GM12878 (cell line): ENCODE results near the gene ATL1. TPM values are rescaled to one million over a fixed set of nuclear protein-coding genes. Genes with fewer than 3 reads are reported as not detected.

Source experiments
- CHD1 ChIP-seq: IDR thresholded peaks from 2 replicates; pipeline ENCODE4 v1.6.1; 2012; ENCODE audit warnings: low read depth, low read length, improper control_type of control experiment
- DPF2 ChIP-seq: fragments of 450-650 bp; IDR thresholded peaks from 2 replicates; pipeline ENCODE4 v1.6.1; 2017; ENCODE audit warnings: mild to moderate bottlenecking
- ESRRA ChIP-seq: IDR thresholded peaks from 2 replicates; pipeline ENCODE4 v1.6.1; 2012; ENCODE audit warnings: mild to moderate bottlenecking, low read length, improper control_type of control experiment
- EZH2 ChIP-seq: IDR thresholded peaks from 2 replicates; pipeline ENCODE4 v1.6.1; 2012; ENCODE audit warnings: low read depth, mild to moderate bottlenecking, control low read depth, inconsistent platforms, low read length, borderline replicate concordance; ENCODE audit not compliant: control insufficient read depth
- IKZF1 ChIP-seq: fragments of 450-650 bp; conservative IDR thresholded peaks from 2 replicates; pipeline ENCODE4 v1.6.1; 2017; ENCODE audit warnings: antibody characterized with exemption, mild to moderate bottlenecking
- IKZF2 ChIP-seq, 2 experiments: fragments of 450-650 bp; IDR thresholded peaks; 2 replicates each; pipeline ENCODE4 v1.6.1; 2017; ENCODE audit warnings: mild to moderate bottlenecking in 2 of 2, moderate library complexity in 2 of 2
- JUNB ChIP-seq: IDR thresholded peaks from 2 replicates; pipeline ENCODE4 v1.6.1; 2016; ENCODE audit warnings: antibody characterized with exemption, mild to moderate bottlenecking
- MTA2 ChIP-seq: fragments of 450-650 bp; IDR thresholded peaks from 2 replicates; pipeline ENCODE4 v1.6.1; 2016; ENCODE audit warnings: low read depth, mild to moderate bottlenecking, moderate library complexity
- MTA3 ChIP-seq: IDR thresholded peaks from 2 replicates; pipeline ENCODE4 v1.6.1; 2012; ENCODE audit warnings: low read length, inconsistent platforms, borderline replicate concordance
- NFXL1 ChIP-seq: fragments of 450-650 bp; IDR thresholded peaks from 2 replicates; pipeline ENCODE4 v1.6.1; 2017; ENCODE audit warnings: antibody characterized with exemption, mild to moderate bottlenecking, borderline replicate concordance
- NR2F1 ChIP-seq: fragments of 450-650 bp; conservative IDR thresholded peaks from 2 replicates; pipeline ENCODE4 v1.6.1; 2017; ENCODE audit warnings: mild to moderate bottlenecking
- PAX8 ChIP-seq: fragments of 450-650 bp; IDR thresholded peaks from 2 replicates; pipeline ENCODE4 v1.6.1; 2017; ENCODE audit warnings: mild to moderate bottlenecking, moderate library complexity
- RB1 ChIP-seq: fragments of 450-650 bp; formaldehyde crosslinking; IDR thresholded peaks from 2 replicates; pipeline ENCODE4 v1.6.1; 2017; ENCODE audit warnings: mild to moderate bottlenecking, borderline replicate concordance
- RCOR1 ChIP-seq: conservative IDR thresholded peaks from 2 replicates; pipeline ENCODE4 v1.6.1; 2012; ENCODE audit warnings: low read depth, low read length, improper control_type of control experiment
- RUNX3 ChIP-seq: IDR thresholded peaks from 2 replicates; pipeline ENCODE4 v1.6.1; 2012; ENCODE audit warnings: low read length, inconsistent platforms
- SMAD5 ChIP-seq: IDR thresholded peaks from 2 replicates; pipeline ENCODE4 v1.6.1; 2016; ENCODE audit warnings: antibody characterized with exemption, low read depth
- SUZ12 ChIP-seq: fragments of 200-600 bp; sonication (generic); IDR thresholded peaks from one replicate; pipeline ENCODE4 v1.6.1; 2018; ENCODE audit warnings: antibody characterized with exemption, mild to moderate bottlenecking; ENCODE audit not compliant: unreplicated experiment
- WRNIP1 ChIP-seq: IDR thresholded peaks from 2 replicates; pipeline ENCODE4 v1.6.1; 2011; ENCODE audit warnings: low read depth, low read length, improper control_type of control experiment, borderline replicate concordance
- ZNF217 ChIP-seq: fragments of 450-650 bp; IDR thresholded peaks from 2 replicates; pipeline ENCODE4 v1.6.1; 2017; ENCODE audit warnings: antibody characterized with exemption, mild to moderate bottlenecking
- polyA plus RNA-seq, 11 experiments: library from polyadenylated mRNA; depleted of rRNA in 4 of 11; unstranded in 6 of 11; stranded (reverse) in 5 of 11; fragments of >200 nt; fragmentation: Nextera tagmentation in 4 of 11; fragmentation: Illumina TruSeq in 1 of 11; extraction: Ambion mirVana in 4 of 11; extraction: Trizol in 1 of 11; gene quantifications; 1 replicate in 1 of 11; 2 replicates in 10 of 11; pipeline versions ENCODE4 v1.2.1 to v1.2.3, GENCODE V29; 2011 to 2016; ENCODE audit warnings: inconsistent platforms in 2 of 11, missing spikeins in 2 of 11, low read depth in 1 of 11
- total RNA-seq, 4 experiments: library from RNA; depleted of rRNA in 3 of 4; stranded (reverse); fragments of >200 nt in 3 of 4; fragmentation: Illumina TruSeq in 1 of 4; extraction: Trizol in 1 of 4; gene quantifications; 2 replicates each; pipeline versions ENCODE4 v1.2.1 to v1.2.3, GENCODE V29; 2013 to 2021
- TF ChIP-seq, protein P1 (sequence below): fragments of 450-650 bp; IDR thresholded peaks from 2 replicates; pipeline ENCODE4 v1.6.1; 2018; ENCODE audit warnings: borderline replicate concordance, mild to moderate bottlenecking; ENCODE audit not compliant: partially characterized antibody
- TF ChIP-seq, protein P2 (sequence below): fragments of 450-650 bp; IDR thresholded peaks from 2 replicates; pipeline ENCODE4 v1.6.1; 2017; ENCODE audit warnings: mild to moderate bottlenecking, moderate library complexity
- TF ChIP-seq, protein P3 (sequence below): fragments of 450-650 bp; IDR thresholded peaks from 2 replicates; pipeline ENCODE4 v1.6.1; 2017; ENCODE audit warnings: low read depth, mild to moderate bottlenecking, moderate library complexity
- TF ChIP-seq, protein P4 (sequence below): IDR thresholded peaks from 2 replicates; pipeline ENCODE4 v1.6.1; 2012; ENCODE audit warnings: low read depth, low read length, improper control_type of control experiment

ATL1 gene
- total and polyA plus RNA-seq, 10 of the 15 experiments (the other 5 are each of a cell fraction or from before 2014, with no cell fraction given), result 0.11 to 1.2 (median 0.58) TPM; not detected in 1

DNA sequence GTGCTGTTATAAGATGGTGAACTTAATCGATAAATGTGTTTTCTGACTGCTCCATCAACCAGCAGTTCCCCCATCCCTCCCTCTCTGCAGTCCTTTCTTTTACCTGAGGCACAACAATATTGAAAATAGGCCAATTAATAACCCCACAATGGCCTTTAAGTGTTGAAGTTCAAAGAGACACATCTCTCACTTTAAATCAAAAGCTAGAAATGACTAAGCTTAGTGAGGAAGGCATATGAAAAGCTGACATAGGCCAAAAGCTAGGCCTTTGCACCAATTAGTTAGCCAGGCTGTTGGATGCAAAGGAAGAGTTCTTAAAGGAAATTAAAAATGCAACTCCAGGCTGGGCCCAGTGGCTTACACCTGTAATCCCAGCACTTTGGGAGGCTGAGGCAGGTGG is 64.5 kb downstream of the ATL1 start (continued):
- TF ChIP-seq, protein P1, sequence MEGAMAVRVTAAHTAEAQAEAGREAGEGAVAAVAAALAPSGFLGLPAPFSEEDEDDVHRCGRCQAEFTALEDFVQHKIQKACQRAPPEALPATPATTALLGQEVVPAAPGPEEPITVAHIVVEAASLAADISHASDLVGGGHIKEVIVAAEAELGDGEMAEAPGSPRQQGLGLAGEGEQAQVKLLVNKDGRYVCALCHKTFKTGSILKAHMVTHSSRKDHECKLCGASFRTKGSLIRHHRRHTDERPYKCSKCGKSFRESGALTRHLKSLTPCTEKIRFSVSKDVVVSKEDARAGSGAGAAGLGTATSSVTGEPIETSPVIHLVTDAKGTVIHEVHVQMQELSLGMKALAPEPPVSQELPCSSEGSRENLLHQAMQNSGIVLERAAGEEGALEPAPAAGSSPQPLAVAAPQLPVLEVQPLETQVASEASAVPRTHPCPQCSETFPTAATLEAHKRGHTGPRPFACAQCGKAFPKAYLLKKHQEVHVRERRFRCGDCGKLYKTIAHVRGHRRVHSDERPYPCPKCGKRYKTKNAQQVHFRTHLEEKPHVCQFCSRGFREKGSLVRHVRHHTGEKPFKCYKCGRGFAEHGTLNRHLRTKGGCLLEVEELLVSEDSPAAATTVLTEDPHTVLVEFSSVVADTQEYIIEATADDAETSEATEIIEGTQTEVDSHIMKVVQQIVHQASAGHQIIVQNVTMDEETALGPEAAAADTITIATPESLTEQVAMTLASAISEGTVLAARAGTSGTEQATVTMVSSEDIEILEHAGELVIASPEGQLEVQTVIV, result no peak
- no peak for TF ChIP-seq CHD1
- peak; percentile 79 for TF ChIP-seq JUNB
- TF ChIP-seq, protein P2, sequence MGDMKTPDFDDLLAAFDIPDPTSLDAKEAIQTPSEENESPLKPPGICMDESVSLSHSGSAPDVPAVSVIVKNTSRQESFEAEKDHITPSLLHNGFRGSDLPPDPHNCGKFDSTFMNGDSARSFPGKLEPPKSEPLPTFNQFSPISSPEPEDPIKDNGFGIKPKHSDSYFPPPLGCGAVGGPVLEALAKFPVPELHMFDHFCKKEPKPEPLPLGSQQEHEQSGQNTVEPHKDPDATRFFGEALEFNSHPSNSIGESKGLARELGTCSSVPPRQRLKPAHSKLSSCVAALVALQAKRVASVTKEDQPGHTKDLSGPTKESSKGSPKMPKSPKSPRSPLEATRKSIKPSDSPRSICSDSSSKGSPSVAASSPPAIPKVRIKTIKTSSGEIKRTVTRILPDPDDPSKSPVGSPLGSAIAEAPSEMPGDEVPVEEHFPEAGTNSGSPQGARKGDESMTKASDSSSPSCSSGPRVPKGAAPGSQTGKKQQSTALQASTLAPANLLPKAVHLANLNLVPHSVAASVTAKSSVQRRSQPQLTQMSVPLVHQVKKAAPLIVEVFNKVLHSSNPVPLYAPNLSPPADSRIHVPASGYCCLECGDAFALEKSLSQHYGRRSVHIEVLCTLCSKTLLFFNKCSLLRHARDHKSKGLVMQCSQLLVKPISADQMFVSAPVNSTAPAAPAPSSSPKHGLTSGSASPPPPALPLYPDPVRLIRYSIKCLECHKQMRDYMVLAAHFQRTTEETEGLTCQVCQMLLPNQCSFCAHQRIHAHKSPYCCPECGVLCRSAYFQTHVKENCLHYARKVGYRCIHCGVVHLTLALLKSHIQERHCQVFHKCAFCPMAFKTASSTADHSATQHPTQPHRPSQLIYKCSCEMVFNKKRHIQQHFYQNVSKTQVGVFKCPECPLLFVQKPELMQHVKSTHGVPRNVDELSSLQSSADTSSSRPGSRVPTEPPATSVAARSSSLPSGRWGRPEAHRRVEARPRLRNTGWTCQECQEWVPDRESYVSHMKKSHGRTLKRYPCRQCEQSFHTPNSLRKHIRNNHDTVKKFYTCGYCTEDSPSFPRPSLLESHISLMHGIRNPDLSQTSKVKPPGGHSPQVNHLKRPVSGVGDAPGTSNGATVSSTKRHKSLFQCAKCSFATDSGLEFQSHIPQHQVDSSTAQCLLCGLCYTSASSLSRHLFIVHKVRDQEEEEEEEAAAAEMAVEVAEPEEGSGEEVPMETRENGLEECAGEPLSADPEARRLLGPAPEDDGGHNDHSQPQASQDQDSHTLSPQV, result no peak
- TF ChIP-seq IKZF2 (IDR thresholded peaks at IDR 0.05), result peak in 1 of 2 experiments; percentile 39; a peak in 1 of 4 replicates
- TF ChIP-seq SUZ12, result no peak
- TF ChIP-seq MTA3, result no peak
- TF ChIP-seq IKZF1, result peak; percentile 36
- peak; percentile 90 for TF ChIP-seq MTA2
- TF ChIP-seq, protein P3, sequence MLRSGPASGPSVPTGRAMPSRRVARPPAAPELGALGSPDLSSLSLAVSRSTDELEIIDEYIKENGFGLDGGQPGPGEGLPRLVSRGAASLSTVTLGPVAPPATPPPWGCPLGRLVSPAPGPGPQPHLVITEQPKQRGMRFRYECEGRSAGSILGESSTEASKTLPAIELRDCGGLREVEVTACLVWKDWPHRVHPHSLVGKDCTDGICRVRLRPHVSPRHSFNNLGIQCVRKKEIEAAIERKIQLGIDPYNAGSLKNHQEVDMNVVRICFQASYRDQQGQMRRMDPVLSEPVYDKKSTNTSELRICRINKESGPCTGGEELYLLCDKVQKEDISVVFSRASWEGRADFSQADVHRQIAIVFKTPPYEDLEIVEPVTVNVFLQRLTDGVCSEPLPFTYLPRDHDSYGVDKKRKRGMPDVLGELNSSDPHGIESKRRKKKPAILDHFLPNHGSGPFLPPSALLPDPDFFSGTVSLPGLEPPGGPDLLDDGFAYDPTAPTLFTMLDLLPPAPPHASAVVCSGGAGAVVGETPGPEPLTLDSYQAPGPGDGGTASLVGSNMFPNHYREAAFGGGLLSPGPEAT, result no peak
- peak; percentile 73 for TF ChIP-seq DPF2
- TF ChIP-seq EZH2, result no peak
- TF ChIP-seq RCOR1, result no peak
- TF ChIP-seq ZNF217, result no peak
- no peak for TF ChIP-seq ESRRA
- no peak for TF ChIP-seq RB1
- TF ChIP-seq NFXL1, result no peak
- no peak for TF ChIP-seq SMAD5
- TF ChIP-seq WRNIP1, result no peak
- TF ChIP-seq RUNX3, result peak; percentile 56
- TF ChIP-seq, protein P4, sequence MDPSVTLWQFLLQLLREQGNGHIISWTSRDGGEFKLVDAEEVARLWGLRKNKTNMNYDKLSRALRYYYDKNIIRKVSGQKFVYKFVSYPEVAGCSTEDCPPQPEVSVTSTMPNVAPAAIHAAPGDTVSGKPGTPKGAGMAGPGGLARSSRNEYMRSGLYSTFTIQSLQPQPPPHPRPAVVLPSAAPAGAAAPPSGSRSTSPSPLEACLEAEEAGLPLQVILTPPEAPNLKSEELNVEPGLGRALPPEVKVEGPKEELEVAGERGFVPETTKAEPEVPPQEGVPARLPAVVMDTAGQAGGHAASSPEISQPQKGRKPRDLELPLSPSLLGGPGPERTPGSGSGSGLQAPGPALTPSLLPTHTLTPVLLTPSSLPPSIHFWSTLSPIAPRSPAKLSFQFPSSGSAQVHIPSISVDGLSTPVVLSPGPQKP, result no peak
- TF ChIP-seq PAX8, result no peak
- TF ChIP-seq NR2F1, result peak; percentile 80
